DOHH2 (cell line): ENCODE data around the gene NINJ2.

ENCODE experiments used
- CTCF ChIP-seq: fragments of 200-600 bp; sonication (generic); IDR thresholded peaks from one replicate; pipeline ENCODE4 v1.5.1; 2014; ENCODE audit warnings: antibody characterized with exemption, mild to moderate bottlenecking, low read depth, low read length; ENCODE audit not compliant: poor library complexity, severe bottlenecking
- EZH2phosphoT487 ChIP-seq: fragments of 200-600 bp; sonication (generic); IDR thresholded peaks from 2 replicates; pipeline ENCODE4 v1.6.1; 2017; ENCODE audit warnings: borderline replicate concordance, mild to moderate bottlenecking, antibody characterized with exemption, low read length, moderate library complexity, mixed read lengths

- TF ChIP-seq CTCF (no peak), EZH2phosphoT487 (no peak)
Observed at GRCh38 chr12:666066-666465, 2.8 kb upstream of the NINJ2 start.
